Fibroblast of skin of right quadriceps (primary cell): Measurements from ENCODE around the gene LSM2.
"Not testable (repeated sequence)": the region's sequence is repeated elsewhere in the genome, so short reads cannot be mapped to it uniquely, and the experiment has no call there.

Experiments
- DNase-seq: peaks from one replicate; pipeline ENCODE4 v3.0.0-alpha.2; 2013

The LSM2 gene

DNA sequence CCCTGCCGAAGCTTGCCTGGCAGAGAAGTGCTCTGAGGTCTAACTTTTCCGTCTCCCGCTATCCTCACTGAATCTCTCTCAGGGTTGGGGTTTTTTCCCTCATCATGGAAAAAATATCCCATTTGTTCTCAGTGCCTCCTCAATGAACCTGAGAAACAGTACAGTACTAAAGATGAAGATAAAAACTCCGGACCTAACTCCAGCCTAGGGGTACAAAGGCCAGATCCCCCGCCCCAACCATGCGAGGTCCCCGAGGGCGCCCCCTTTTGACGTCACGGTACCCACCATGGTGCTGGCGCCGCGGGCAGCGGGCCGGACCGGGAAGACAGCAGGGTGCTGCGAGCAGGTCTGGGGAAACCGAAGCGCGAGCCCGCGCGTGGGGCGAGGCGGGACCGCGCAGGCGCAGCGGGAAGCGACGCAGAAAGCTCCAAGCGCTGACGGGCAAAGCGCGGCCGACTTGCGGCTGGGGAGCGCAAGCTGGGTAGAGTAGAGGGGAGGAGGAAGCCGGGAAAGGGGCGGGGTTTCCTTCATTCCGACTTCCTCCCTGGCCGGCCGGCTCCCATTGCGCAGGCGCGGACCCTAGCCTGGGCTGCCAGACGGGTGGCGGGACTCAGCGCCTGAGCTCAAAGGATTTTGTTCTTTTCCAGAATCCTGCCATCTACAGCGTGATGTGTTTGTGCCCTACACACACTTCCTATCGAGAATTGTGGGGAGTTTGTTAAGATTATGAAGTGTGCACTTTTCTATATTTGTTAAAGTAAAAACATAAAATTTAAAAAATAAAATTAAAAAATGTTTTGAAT, at the start of gene LSM2:
Gene LSM2, minus strand, starts transcription at position 497 of the 803 bp plus-strand sequence. Its CDS starts 209 bp downstream, at position 288.
- DNase-seq = peak; percentile 96

DNA sequence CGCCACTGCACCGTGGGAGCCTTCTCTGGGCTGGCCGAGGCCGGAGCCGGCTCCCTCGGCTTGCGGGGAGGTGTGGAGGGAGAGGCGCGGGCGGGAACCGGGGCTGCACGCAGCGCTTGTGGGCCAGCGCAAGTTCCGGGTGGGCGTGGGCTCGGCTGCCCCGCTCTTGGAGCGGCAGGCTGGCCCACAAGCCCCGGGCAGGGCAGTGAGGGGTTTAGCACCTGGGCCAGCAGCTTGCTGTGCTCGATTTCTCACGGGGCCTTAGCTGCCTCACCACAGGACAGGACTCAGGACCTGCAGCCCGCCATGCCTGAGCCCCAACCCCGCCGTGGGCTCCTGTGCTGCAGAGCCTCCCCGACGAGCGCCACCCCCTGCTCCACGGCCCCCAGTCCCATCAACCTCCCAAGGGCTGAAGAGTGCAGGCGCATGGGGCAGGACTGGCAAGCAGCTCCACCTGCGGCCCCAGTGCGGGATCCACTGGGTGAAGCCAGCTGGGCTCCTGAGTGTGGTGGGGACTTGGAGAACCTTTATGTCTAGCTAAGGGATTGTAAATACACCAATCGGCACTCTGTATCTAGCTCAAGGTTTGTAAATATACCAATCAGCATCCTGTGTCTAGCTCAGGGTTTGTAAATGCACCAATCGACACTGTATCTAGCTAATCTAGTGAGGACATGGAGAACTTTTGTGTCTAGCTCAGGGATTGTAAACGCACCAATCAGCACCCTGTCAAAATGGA, 45.4 kb upstream of the LSM2 start:
- DNase-seq = not testable (repeated sequence)

DNA sequence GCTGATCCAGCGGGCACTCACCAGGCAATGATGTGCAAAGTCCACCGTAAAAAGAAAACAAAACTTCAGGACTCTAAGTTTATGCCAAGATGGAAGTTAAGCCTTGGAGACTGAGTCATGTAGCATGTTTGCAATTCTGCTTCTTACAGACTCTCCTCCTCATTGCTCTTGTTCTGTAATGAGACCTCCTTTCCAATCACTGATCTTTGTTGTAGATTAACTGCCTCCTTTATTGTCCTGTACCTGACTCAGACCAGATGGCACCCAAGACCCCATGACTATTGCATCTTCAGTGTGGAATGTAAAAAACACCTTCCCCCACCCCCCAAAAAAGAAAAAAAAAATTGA, 44.7 kb upstream of the LSM2 start:
- DNase-seq = no peak

DNA sequence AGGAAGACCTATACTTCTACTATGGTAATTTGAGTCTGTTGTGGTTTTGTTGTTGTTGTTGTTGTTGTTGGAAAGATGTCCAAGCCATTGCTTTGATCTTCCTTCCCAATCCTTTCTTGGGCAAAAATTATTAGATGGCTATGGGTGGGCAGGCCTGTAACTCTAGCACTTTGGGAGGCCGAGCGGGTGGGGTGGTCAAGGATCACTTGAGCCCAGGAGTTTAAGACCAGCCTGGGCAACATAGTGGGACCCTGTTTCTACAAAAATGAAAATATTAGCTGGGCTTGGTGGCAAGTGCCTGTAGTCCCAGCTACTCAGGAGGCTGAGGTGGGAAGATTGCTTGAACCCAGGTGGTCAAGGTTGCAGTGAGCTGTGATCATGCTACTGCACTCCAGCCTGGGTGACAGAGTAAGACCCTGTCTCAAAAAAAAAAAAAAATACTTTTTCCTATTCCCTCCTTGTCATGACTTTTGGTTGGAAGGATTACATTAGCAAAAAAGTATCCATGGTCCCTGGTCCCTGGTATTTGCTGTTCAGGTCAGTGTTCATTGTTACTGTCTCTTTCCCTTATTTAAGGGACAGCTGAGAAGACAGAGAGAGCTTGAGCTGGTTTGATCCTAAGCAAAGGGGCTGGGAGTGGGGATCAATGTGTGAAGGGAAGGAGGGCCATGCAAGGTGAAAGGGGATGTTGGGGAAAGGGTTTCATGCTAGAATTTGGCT, 44.2 kb upstream of the LSM2 start:
- DNase-seq = no peak

DNA sequence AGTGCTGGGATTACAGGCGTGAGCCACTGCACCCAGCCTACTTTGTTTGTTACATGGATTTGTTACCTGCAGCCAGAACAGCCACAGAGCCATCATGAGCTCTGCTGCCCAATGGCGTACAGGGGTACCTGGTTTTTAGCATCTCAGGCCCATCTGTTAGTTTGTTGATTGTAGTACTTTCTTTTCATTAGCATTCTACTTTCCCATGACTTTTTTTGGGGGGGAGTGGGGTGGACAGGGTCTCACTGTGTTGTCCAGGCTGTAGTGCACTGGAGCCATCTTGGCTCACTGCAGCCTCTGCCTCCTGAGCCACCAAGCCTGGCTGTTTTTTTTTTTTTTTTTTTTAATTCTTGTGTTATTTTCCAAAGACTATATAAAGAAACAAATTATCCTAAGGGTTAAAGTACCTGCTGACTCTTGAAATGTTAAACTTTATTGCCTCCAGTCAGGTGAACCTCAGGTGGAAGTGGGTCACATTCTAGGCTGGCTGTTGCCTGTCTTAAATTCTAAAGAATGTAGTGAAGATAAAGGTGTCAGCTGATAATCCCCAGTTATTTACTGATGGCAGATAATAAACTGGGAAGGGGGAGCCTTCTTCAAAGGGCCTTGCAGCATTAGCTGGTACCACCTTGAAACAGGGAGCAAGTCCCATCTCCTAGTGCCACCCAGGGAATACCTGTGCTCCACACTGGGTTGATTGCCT, 40.7 kb upstream of the LSM2 start:
- no peak for DNase-seq

DNA sequence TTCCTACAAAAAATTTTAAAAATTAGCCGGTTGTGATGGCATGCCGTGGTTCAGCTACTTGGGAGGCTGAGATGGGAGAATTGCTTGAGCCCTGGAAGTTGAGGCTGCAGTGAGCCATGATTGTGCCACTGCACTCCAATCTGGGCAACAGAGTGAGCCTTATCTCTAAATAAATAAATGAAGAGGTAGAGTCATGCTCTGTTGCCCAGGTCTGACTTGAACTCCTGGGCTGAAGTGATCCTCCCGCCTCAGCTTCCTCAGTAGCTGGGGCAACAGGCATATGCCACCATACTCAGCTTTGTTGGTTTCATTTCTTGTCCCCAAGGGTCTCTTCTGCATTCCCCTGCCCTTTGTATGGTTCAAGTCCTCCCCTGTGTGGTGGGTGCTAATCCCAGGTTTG, 37.7 kb upstream of the LSM2 start:
- no peak for DNase-seq

DNA sequence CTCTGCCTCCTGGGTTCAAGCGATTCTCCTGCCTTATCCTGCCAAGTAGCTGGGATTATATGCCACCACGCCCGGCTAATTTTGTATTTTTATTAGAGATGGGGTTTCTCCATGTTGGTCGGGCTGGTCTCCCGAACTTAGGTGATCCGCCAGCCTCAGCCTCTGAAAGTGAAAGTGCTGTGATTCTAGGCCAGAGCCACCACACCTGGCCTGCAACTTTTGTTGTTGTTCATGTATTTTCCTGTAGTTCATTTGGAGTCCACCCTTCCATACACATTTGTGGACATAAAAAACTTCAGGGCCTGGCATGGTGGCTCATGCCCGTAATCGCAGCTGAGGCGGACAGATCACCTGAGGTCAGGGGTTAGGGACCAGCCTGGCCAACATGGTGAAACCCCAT, 35.3 kb upstream of the LSM2 start:
- no peak for DNase-seq

DNA sequence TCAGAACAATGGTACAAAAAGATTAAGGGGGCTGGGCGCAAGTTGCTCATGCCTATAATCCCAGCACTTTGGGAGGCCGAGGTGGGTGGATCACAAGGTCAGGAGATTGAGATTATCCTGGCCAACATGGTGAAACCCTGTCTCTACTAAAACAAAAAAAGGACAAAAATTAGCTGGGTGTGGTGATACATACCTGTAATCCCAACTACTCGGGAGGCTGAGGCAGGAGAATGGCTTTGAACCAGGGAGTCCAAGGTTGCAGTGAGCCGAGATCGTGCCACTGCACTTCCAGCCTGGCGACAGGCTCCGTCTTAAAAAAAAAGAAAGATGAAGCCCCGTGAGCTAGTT, 33.0 kb upstream of the LSM2 start:
- not testable (repeated sequence) for DNase-seq

DNA sequence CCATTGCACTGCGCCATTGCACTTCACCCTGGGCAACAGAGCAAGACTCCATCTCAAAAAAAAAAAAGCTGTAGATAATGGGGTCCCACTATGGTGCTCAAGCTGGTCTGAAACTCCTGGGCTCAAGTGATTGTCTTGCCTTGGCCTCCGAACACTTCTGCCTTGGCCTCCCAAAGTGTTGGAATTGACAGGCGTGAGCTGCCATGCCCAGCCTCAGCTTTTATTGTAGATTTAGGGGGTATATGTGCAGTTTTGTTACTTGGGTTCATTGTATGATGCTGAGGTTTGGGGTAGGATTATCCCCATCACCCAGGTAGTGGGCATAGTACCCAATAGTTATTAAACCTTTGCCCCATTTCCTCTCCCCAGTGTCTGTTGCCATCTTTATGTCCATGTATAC, 32.2 kb upstream of the LSM2 start:
- DNase-seq = no peak

DNA sequence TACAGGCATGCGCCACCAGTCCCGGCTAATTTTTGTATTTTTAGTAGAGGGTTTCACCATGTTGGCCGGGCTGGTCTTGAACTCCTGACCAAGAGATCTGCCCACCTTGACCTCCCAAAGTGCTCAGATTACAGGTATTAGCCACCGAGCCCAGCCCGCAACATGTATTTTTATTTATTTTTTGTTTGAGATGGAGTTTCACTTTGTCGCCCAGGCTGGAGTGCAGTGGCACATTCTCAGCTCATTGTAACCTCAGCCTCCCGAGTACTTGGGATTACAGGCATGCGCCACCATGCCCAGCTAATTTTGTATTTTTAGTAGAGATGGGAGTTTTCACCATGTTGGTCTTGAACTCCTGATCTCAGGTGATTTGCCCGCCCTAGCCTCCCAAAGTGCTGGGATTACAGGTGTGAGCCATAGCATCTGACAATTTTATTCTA, 31.4 kb upstream of the LSM2 start:
- not testable (repeated sequence) for DNase-seq

DNA sequence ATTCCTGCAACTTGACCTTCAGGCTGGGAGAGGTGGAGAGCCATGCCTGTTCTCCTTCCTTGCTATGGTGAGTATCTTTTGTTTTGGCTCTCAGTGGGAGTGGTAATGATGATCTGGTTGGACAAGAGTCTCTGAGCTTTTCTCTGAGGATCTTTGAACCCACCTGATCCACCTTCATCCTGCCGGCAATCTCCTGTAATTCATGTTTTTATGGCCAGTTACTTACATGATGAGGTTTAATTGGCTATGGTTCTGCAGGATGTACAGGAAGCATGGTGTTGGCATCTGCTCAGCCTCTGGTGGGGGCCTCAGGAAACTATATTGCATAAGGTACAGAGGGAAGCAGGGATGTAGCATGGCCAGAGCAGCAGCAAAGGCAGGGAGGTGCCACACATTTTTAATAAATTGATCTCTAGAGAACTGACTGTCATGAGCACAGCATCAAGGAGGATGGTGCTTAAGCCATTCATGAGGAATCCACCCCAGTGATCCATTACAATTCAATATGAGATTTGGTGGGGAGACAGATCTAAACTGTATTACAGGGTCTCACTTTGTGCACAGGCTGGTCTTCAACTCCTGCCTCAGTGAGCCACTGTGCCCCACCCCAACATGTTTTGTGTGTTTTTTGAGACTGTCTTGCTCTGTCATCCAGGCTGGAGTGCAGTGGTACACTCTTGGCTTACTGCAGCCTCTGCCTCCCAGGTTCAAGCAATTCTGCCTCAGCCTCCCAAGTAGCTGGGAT, 30.8 kb upstream of the LSM2 start:
- DNase-seq = no peak

DNA sequence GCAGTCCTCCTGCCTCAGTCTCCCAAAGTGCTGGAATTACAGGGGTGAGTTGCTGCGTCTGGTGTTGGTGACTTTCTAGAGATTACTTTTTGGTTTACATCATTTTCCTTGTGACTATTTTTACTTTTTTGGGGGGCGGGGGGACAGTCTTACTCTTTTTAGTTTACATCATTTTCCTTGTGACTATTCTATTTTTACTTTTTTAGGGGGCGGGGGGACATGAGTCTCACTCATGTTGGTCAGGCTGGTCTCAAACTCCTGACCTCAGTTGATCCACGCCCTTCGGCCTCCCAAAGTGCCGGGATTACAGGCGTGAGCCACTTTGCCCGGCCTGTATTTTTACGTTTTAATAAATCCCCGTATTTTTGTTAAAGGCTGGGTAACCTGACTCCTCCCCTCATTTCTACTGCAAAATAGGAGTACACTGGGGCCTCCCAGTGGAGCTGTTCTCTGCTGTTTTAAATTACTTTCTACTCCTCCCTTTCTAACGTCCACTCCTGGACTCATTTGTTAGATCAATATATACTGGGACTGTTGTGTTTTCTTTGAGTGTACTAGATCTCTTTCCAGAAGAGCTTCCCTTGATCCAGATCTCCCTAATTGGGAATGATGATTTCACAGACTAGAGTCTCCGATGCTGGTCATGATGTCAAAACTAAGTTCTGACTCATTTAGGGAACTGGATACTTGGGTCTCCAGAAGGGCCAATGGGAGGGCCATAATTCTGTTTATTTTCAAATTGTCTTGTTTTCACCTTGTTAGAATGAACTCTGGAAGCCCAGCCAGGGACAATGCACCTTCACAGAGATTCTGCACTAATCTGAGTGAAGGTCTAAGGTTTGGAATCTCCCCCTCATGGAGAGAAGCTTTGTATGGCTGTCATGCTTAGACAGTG, 30.0 kb upstream of the LSM2 start:
- DNase-seq = no peak

DNA sequence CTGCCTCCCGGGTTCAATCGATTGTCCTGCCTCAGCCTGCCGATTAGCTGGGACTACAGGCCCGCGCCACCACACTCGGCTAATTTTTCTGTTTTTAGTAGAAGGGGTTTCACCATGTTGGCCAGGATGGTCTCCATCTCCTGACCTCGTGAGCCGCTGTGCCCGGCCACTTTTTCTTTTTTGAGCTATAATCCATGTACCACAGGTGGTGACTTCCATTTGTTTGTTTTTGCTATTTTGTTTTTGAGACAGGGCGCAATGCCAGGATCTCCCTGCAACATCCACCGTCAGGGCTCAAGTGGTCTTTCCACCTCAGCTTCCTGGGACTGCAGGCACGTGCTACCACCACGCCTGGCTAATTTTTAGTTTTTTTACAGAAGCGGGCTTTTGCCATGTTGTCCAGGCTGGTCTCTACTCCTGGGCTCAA, 29.3 kb upstream of the LSM2 start:
- DNase-seq = no peak

DNA sequence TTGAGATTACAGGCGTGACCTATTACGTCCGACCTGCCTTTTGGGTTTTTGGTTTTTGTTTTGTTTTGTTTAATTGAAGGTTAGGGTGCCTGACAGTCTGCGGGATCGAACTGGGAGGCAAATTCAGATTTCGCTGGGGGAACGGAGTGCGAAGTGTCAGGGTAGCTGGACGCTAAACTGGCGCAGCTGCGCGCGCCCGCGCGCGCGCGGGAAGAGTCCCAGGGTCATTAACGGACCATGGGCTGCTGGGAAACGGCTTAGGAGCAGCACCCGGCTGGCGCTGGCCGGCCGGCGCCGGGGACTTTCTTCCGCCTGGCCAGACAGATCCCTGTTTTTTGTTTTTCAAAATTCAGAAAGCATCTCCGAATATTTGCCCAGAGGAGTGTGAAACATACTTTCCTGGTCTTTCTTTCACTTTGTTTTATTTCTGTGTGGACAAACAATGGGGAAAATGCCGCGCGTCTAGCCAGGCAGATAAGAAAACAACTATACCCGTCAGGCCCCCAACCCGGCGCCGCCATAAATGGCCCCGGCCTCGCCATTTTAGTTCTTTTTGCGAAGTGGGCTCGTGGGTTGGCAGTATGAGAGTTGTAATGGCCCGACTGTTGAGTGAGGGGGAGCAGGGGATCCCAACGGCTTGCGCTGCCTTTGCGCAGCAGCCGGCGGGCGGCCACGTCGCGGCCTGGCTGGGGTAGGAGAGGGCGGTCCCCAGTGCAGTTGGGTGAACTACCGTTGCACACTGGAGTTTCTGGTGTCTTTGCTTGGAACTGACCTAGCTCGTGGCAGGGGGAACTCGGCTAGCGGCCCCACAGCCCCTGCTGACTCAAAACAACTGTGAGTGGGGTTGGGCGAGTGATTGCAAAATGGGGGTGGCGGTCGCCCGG, 27.8 kb upstream of the LSM2 start:
- DNase-seq = peak; percentile 84

DNA sequence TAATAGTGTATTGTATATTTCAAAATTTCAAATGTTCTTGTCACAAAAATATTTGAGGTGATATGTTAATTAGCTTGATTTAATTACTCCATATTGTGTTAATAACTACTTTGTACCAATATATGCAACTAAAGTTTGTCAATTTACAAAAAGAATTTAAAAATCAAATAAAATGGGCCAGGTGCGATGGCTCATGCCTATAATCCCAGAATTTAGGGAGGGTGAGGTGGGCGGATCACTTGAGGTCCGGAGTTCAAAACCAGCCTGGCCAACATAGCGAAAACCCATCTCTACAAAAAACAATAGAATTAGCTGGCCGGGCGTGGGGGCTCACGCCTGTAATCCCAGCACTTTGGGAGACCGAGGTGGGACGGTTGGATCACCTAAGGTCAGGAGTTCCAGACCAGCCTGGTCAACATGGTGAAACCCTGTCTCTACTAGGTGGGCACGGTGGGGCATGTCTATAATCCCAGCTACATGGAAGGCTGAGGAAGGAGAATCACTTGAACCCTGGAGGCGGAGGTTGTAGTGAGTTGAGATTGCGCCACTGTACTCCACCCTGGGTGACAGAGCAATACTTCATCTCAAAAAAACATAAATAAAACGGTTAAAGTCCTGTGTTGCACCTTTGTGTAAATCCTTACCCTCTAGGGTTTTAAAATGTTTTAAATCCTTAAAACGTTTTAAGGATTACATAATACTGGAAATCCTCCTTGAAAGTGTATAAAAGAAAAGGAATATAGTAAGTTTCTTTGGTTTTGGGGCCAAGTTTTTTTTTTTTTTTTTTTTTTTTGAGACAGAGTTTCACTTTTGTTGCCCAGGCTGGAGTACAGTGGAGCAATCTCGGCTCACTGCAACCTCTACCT, 24.8 kb upstream of the LSM2 start:
- no peak for DNase-seq

DNA sequence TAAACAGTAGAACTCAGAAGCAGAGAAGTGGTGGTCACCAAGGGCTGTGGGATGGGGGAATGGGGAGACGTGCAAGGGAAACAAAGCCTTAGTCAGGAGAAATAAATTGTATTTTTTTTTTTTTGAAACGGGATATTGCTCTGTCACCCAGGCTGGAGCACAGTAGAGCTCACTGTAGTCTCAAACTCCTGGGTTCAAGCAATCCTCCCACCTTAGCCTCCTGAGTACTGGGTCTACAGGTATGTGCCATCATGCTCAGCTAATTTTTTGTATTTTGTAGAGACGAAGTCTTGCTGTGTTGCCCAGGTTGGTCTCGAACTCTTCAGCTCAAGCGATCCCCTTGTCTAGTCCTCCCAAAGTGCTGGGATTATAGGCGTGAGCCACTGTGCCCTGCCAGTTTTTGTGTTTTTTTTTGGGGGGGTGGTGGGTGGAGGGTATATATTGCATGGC, 24.1 kb upstream of the LSM2 start:
- DNase-seq = no peak

DNA sequence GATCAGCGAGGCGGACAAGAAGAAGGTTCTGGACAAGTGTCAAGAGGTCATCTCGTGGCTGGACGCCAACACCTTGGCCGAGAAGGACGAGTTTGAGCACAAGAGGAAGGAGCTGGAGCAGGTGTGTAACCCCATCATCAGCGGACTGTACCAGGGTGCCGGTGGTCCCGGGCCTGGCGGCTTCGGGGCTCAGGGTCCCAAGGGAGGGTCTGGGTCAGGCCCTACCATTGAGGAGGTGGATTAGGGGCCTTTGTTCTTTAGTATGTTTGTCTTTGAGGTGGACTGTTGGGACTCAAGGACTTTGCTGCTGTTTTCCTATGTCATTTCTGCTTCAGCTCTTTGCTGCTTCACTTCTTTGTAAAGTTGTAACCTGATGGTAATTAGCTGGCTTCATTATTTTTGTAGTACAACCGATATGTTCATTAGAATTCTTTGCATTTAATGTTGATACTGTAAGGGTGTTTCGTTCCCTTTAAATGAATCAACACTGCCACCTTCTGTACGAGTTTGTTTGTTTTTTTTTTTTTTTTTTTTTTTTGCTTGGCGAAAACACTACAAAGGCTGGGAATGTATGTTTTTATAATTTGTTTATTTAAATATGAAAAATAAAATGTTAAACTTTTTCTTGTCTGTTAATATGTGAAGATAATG, 23.0 kb upstream of the LSM2 start:
- peak; percentile 59 for DNase-seq

DNA sequence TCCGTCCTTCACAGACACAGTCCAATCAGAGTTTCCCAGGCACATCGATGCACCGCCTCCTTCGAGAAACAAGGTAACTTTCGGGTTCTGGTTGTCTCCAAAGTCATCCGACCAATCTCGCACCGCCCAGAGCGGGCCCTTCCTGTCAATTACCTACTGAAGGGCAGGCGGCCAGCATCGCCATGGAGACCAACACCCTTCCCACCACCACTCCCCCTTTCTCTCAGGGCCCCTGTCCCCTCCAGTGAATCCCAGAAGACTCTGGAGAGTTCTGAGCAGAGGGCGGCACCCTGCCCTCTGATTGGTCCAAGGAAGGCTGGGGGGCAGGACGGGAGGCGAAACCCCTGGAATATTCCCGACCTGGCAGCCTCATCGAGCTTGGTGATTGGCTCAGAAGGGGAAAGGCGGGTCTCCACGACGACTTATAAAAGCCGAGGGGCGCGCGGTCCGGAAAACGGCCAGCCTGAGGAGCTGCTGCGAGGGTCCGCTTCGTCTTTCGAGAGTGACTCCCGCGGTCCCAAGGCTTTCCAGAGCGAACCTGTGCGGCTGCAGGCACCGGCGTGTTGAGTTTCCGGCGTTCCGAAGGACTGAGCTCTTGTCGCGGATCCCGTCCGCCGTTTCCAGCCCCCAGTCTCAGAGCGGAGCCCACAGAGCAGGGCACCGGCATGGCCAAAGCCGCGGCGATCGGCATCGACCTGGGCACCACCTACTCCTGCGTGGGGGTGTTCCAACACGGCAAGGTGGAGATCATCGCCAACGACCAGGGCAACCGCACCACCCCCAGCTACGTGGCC, 20.7 kb upstream of the LSM2 start, which contains the start of gene HSPA1B:
Gene HSPA1B, plus strand, starts transcription at position 453 of the 794 bp plus-strand sequence. Its CDS starts 213 bp downstream, at position 666.
- DNase-seq = peak; percentile 100
